Neural progenitor cell (in vitro differentiated cells): ENCODE results near the gene KLHDC8A.

ENCODE experiments used
- EZH2 ChIP-seq: fragments of 200-600 bp; sonication (generic); IDR thresholded peaks from 2 replicates; pipeline ENCODE4 v1.6.1; 2017; ENCODE audit warnings: antibody characterized with exemption, mild to moderate bottlenecking, moderate library complexity
- TF ChIP-seq, protein P1 (sequence below): fragments of 200-600 bp; sonication (generic); IDR thresholded peaks from 2 replicates; pipeline ENCODE4 v1.5.1; 2017; ENCODE audit warnings: antibody characterized with exemption, mild to moderate bottlenecking

DNA sequence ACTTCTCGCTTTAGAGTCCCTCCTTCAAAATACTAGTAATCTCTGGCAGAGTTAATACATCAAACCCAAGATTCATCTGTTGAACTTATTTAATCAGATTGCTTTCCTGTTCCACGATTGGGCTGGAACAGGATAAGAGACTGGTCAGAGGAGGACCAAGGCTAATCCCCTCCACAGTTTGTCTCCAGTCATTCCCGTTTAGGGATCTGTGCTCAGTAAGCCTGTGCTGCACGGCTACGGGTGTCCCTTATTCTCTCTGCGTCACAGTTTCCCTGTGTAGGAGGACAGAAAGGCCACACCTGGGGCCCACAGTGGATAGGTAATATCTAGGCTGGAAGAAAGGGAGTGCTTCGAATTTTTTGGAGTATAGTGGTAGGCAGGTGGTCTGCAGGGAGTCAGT lies 18.7 kb downstream of the KLHDC8A start:
- TF ChIP-seq, protein P1, sequence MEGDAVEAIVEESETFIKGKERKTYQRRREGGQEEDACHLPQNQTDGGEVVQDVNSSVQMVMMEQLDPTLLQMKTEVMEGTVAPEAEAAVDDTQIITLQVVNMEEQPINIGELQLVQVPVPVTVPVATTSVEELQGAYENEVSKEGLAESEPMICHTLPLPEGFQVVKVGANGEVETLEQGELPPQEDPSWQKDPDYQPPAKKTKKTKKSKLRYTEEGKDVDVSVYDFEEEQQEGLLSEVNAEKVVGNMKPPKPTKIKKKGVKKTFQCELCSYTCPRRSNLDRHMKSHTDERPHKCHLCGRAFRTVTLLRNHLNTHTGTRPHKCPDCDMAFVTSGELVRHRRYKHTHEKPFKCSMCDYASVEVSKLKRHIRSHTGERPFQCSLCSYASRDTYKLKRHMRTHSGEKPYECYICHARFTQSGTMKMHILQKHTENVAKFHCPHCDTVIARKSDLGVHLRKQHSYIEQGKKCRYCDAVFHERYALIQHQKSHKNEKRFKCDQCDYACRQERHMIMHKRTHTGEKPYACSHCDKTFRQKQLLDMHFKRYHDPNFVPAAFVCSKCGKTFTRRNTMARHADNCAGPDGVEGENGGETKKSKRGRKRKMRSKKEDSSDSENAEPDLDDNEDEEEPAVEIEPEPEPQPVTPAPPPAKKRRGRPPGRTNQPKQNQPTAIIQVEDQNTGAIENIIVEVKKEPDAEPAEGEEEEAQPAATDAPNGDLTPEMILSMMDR: no peak
- no peak for TF ChIP-seq EZH2
